HuH-7 (cell line): Measurements from ENCODE around the gene COL4A1.

Experiments used
- DNase-seq: peaks from one replicate; pipeline ENCODE4 v3.0.0; 2011; ENCODE audit warnings: low spot score

Gene COL4A1

GRCh38 chr13:110237875-110238817 lies 68.8 kb downstream of the COL4A1 start:
- no peak for DNase-seq

GRCh38 chr13:110236831-110237261 lies 70.1 kb downstream of the COL4A1 start:
- DNase-seq, result no peak

- no peak for DNase-seq
Measured at GRCh38 chr13:110236431-110236830, 70.5 kb downstream of the COL4A1 start.

- DNase-seq, result no peak
Measured at GRCh38 chr13:110234532-110234931, 72.4 kb downstream of the COL4A1 start.

GRCh38 chr13:110233951-110234280 lies 73.0 kb downstream of the COL4A1 start:
- no peak for DNase-seq

- no peak for DNase-seq
Measured at GRCh38 chr13:110233181-110233950, 73.6 kb downstream of the COL4A1 start.

- no peak for DNase-seq
Measured at GRCh38 chr13:110232756-110233155, 74.2 kb downstream of the COL4A1 start.

GRCh38 chr13:110232142-110232541 lies 74.8 kb downstream of the COL4A1 start:
- no peak for DNase-seq

GRCh38 chr13:110231348-110232047 lies 75.5 kb downstream of the COL4A1 start:
- DNase-seq, result no peak

- no peak for DNase-seq
Measured at GRCh38 chr13:110230661-110231347, 76.2 kb downstream of the COL4A1 start.

- no peak for DNase-seq
Measured at GRCh38 chr13:110229905-110230563, 76.9 kb downstream of the COL4A1 start.

- no peak for DNase-seq
Measured at GRCh38 chr13:110228936-110229904, 77.7 kb downstream of the COL4A1 start.

- DNase-seq, result no peak
Measured at GRCh38 chr13:110227864-110228643, 78.9 kb downstream of the COL4A1 start.

GRCh38 chr13:110227416-110227815 lies 79.5 kb downstream of the COL4A1 start:
- DNase-seq, result no peak

- no peak for DNase-seq
Measured at GRCh38 chr13:110225609-110226574, 81.1 kb downstream of the COL4A1 start.

- DNase-seq, result no peak
Measured at GRCh38 chr13:110225003-110225402, 82.0 kb downstream of the COL4A1 start.

GRCh38 chr13:110224519-110224918 lies 82.4 kb downstream of the COL4A1 start:
- DNase-seq, result no peak
